ENCODE data around the gene MYZAP.

MYZAP gene

GRCh38 chr15:57594479-57594878, 2.8 kb downstream of the MYZAP start:
- no peak overlapping the region for H2AFZ ChIP-seq (ENCODE audit: low read depth, low read length)
- DNase-seq (no peak), ATAC-seq (ENCODE audit: insufficient read depth, low read depth) (no peak)
- H3K36me3 ChIP-seq (ENCODE audit: insufficient read depth, low read length), result no peaks in the 10 kb centered on the region
- no peaks in the 10 kb centered on the region for H4K20me1 ChIP-seq (ENCODE audit: insufficient read depth, low read length)
- peaks cover 3% of the 10 kb centered on the region for H3K27me3 ChIP-seq (ENCODE audit: insufficient read depth, low read length, poor library complexity)
- H3K79me2 ChIP-seq (ENCODE audit: insufficient read depth, low read length), result no peaks in the 10 kb centered on the region
- H3K4me2 ChIP-seq (ENCODE audit: insufficient read depth, low read length), result no peak overlapping the region
- no peak overlapping the region for H3K9ac ChIP-seq (ENCODE audit: low read depth, low read length)
- H3K4me3 ChIP-seq (ENCODE audit: low read depth in 1 of 2, low read length in 2 of 2), result no peak overlapping the region
- TF ChIP-seq CTCF (IDR thresholded peaks at IDR 0.05; ENCODE audit: borderline replicate concordance, extremely low read depth, low read length, poor library complexity, severe bottlenecking), result no peak
- no peak for TF ChIP-seq EZH2 (IDR thresholded peaks at IDR 0.05; ENCODE audit: borderline replicate concordance, low read depth, low read length, severe bottlenecking)
- no peaks in the 10 kb centered on the region for H3K9me3 ChIP-seq (ENCODE audit: insufficient read depth, low read length, severe bottlenecking)
- H3K27ac ChIP-seq (ENCODE audit: low read length), result no peak overlapping the region
- no peaks in the 10 kb centered on the region for H3K4me1 ChIP-seq (ENCODE audit: insufficient read depth, low read length)

- Histone ChIP-seq H3K9me3 (ENCODE audit: insufficient read depth, low read length, severe bottlenecking) (no peaks in the 10 kb centered on the region), H3K27ac (ENCODE audit: low read length) (no peak overlapping the region), H3K79me2 (ENCODE audit: insufficient read depth, low read length) (no peaks in the 10 kb centered on the region), H2AFZ (ENCODE audit: low read depth, low read length) (no peak overlapping the region), H3K4me1 (ENCODE audit: insufficient read depth, low read length) (no peaks in the 10 kb centered on the region), H3K9ac (ENCODE audit: low read depth, low read length) (no peak overlapping the region), H3K4me2 (ENCODE audit: insufficient read depth, low read length) (no peak overlapping the region), H4K20me1 (ENCODE audit: insufficient read depth, low read length) (no peaks in the 10 kb centered on the region), H3K27me3 (ENCODE audit: insufficient read depth, low read length, poor library complexity) (peaks cover 3% of the 10 kb centered on the region), H3K36me3 (ENCODE audit: insufficient read depth, low read length) (no peaks in the 10 kb centered on the region), H3K4me3 (ENCODE audit: low read depth in 1 of 2, low read length in 2 of 2) (no peak overlapping the region)
- TF ChIP-seq CTCF (IDR thresholded peaks at IDR 0.05; ENCODE audit: borderline replicate concordance, extremely low read depth, low read length, poor library complexity, severe bottlenecking), result no peak
- no peak for TF ChIP-seq EZH2 (IDR thresholded peaks at IDR 0.05; ENCODE audit: borderline replicate concordance, low read depth, low read length, severe bottlenecking)
- DNase-seq (no peak), ATAC-seq (ENCODE audit: insufficient read depth, low read depth) (no peak)
Measured at GRCh38 chr15:57595011-57595866, 3.5 kb downstream of the MYZAP start.

- H3K9me3 ChIP-seq (ENCODE audit: insufficient read depth, low read length, severe bottlenecking), result no peaks in the 10 kb centered on the region
- H3K79me2 ChIP-seq (ENCODE audit: insufficient read depth, low read length), result no peaks in the 10 kb centered on the region
- DNase-seq, result no peak
- ATAC-seq (ENCODE audit: insufficient read depth, low read depth), result no peak
- H4K20me1 ChIP-seq (ENCODE audit: insufficient read depth, low read length), result no peaks in the 10 kb centered on the region
- H3K36me3 ChIP-seq (ENCODE audit: insufficient read depth, low read length), result no peaks in the 10 kb centered on the region
- no peak overlapping the region for H3K4me3 ChIP-seq (ENCODE audit: low read depth in 1 of 2, low read length in 2 of 2)
- peaks cover 3% of the 10 kb centered on the region for H3K27me3 ChIP-seq (ENCODE audit: insufficient read depth, low read length, poor library complexity)
- H3K4me1 ChIP-seq (ENCODE audit: insufficient read depth, low read length), result no peaks in the 10 kb centered on the region
- no peak overlapping the region for H3K9ac ChIP-seq (ENCODE audit: low read depth, low read length)
- TF ChIP-seq CTCF (IDR thresholded peaks at IDR 0.05; ENCODE audit: borderline replicate concordance, extremely low read depth, low read length, poor library complexity, severe bottlenecking) (no peak), EZH2 (IDR thresholded peaks at IDR 0.05; ENCODE audit: borderline replicate concordance, low read depth, low read length, severe bottlenecking) (no peak)
- H3K27ac ChIP-seq (ENCODE audit: low read length), result no peak overlapping the region
- no peak overlapping the region for H2AFZ ChIP-seq (ENCODE audit: low read depth, low read length)
- H3K4me2 ChIP-seq (ENCODE audit: insufficient read depth, low read length), result no peak overlapping the region
Measured at GRCh38 chr15:57596301-57596855, 4.7 kb downstream of the MYZAP start.
